ENCODE results near the gene PIM3.

Gene PIM3

DNA sequence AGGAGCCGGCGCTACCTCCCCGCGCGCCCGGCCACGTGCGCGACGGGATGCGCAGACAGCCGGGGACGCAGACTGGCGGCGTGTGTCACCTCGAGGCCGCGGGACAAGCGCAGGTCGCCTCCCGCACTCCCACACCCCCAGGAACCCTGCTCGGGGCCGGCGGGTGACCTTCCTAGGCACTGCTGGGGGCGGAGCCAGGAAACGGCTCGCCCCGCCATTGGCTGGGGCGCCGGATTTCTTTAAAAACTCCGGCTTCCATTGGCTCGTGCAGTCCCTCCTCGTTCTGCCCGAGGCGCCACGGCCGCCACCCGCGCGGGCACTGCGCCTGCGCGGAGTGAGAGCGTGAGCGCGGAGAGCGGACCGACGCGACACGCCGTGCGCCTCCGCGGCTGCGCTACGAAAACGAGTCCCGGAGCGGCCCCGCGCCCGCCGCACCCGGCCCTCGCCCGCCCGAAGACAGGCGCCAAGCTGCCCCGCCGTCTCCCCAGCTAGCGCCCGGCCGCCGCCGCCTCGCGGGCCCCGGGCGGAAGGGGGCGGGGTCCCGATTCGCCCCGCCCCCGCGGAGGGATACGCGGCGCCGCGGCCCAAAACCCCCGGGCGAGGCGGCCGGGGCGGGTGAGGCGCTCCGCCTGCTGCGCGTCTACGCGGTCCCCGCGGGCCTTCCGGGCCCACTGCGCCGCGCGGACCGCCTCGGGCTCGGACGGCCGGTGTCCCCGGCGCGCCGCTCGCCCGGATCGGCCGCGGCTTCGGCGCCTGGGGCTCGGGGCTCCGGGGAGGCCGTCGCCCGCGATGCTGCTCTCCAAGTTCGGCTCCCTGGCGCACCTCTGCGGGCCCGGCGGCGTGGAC is at the start of gene PIM3:
Gene PIM3 (plus strand): TSS at position 614 of the 846 bp plus-strand sequence. CDS start 176 bp downstream, at position 790.
- Histone ChIP-seq H2AFZ (ENCODE audit: low read length) (peak within 1 kb of the TSS; percentile 88), H3K27ac (ENCODE audit: low read length) (peak within 1 kb of the TSS; percentile 64; the same call in 1 of the 2 replicates), H3K9me3 (replicated peaks; ENCODE audit: insufficient read depth, low read length) (no peaks in the 10 kb centered on the region), H3K4me2 (ENCODE audit: low read depth, low read length) (peak within 1 kb of the TSS; percentile 96), H3K27me3 (replicated peaks; ENCODE audit: insufficient read depth, low read length) (no peaks in the 10 kb centered on the region), H3K4me3 (ENCODE audit: low read length) (peak within 1 kb of the TSS; percentile 94), H3K9me2 (replicated peaks; ENCODE audit: insufficient read depth, low read length) (no peaks in the 10 kb centered on the region), H3K9ac (ENCODE audit: low read length) (peak within 1 kb of the TSS; percentile 79), H3K36me3 (replicated peaks; ENCODE audit: insufficient read depth, low read length) (0 out of 2 replicates have a peak, but pooled peaks cover 6% of the 10 kb centered on the region), H3K4me1 (ENCODE audit: low read length) (0 out of 2 replicates have a peak, but pooled peaks cover 9% of the 10 kb centered on the region), H4K20me1 (ENCODE audit: insufficient read depth, low read length) (no peaks in the 10 kb centered on the region), H3F3A (ENCODE audit: insufficient read depth, low read length) (no peaks in the 10 kb centered on the region), H3K79me2 (ENCODE audit: low read length) (peaks cover 32% of the 10 kb centered on the region)
- TF ChIP-seq EZH2 (optimal IDR thresholded peaks at IDR 0.05; ENCODE audit: low read depth, low read length) = no peak
- no peak for TF ChIP-seq EZH2phosphoT487 (IDR thresholded peaks at IDR 0.05; ENCODE audit: low read length)
- TF ChIP-seq, protein P1, sequence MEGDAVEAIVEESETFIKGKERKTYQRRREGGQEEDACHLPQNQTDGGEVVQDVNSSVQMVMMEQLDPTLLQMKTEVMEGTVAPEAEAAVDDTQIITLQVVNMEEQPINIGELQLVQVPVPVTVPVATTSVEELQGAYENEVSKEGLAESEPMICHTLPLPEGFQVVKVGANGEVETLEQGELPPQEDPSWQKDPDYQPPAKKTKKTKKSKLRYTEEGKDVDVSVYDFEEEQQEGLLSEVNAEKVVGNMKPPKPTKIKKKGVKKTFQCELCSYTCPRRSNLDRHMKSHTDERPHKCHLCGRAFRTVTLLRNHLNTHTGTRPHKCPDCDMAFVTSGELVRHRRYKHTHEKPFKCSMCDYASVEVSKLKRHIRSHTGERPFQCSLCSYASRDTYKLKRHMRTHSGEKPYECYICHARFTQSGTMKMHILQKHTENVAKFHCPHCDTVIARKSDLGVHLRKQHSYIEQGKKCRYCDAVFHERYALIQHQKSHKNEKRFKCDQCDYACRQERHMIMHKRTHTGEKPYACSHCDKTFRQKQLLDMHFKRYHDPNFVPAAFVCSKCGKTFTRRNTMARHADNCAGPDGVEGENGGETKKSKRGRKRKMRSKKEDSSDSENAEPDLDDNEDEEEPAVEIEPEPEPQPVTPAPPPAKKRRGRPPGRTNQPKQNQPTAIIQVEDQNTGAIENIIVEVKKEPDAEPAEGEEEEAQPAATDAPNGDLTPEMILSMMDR (IDR thresholded peaks at IDR 0.05; ENCODE audit: low read length) = no peak
- DNase-seq = peak; percentile 97

DNA sequence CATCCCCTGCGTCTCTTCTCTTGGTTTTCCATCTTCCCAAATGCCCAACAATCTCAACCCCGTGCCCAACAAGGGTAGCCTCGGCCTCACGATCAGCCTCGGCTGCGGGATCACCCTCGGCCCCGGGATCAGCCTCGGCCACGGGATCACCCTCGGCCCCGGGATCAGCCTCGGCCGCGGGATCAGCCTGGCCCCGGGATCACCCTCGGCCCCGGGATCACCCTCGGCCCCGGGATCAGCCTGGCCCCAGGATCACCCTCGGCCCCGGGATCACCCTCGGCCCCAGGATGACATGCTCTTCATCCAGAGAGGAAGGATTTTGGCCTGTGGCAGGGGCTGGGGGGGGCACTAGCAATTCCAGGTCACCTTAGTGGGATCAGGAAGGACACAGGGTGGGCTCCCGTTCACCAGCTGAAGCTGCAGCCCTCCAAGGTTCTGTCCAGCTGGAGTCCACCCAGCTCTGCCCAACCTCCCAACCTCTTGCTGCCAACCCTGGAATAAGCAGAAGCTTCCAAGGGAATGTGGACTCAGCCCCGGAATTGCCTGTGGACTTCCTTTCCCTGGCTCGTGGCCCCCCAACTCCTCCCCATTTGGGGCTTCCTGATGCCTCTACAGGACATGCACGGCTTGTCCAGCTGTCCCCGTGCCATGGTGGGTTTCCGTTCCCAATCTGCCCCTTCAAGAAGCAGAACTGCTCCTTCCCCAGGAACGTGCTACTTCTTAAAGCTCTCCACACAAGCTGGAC is 48.5 kb upstream of the PIM3 start:
- Histone ChIP-seq H3K4me1 (ENCODE audit: low read length) (no peaks in the 10 kb centered on the region), H3K79me2 (ENCODE audit: low read length) (peaks cover 4% of the 10 kb centered on the region), H3F3A (ENCODE audit: insufficient read depth, low read length) (no peaks in the 10 kb centered on the region), H4K20me1 (ENCODE audit: insufficient read depth, low read length) (no peaks in the 10 kb centered on the region), H3K9ac (ENCODE audit: low read length) (no peak overlapping the region), H2AFZ (ENCODE audit: low read length) (no peak overlapping the region), H3K27ac (ENCODE audit: low read length) (no peak overlapping the region), H3K27me3 (replicated peaks; ENCODE audit: insufficient read depth, low read length) (no peaks in the 10 kb centered on the region), H3K9me3 (replicated peaks; ENCODE audit: insufficient read depth, low read length) (no peaks in the 10 kb centered on the region), H3K4me3 (ENCODE audit: low read length) (no peak overlapping the region), H3K4me2 (ENCODE audit: low read depth, low read length) (no peak overlapping the region), H3K36me3 (replicated peaks; ENCODE audit: insufficient read depth, low read length) (no peaks in the 10 kb centered on the region), H3K9me2 (replicated peaks; ENCODE audit: insufficient read depth, low read length) (no peaks in the 10 kb centered on the region)
- TF ChIP-seq EZH2 (optimal IDR thresholded peaks at IDR 0.05; ENCODE audit: low read depth, low read length) (no peak), EZH2phosphoT487 (IDR thresholded peaks at IDR 0.05; ENCODE audit: low read length) (no peak)
- no peak for DNase-seq

DNA sequence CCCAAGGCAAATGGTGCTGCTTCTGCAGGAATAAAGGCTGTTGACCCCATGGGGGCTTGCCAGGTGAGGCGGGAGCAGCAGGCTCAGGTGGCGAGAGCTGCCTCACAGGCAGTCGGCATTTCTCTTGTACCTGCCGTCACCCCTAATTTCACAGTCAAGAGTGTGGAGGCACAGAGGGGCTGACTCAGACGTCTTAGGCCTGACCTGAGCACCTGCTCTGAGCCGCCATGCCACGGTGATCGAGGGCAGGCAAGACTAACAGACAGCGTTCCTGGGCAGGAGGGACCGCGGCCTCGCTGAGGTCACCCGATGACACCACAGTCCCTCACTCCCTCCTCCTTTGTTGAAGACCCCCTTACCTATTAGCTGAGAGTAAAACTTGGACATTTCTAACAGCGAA is 47.5 kb upstream of the PIM3 start:
- no peak for TF ChIP-seq EZH2 (optimal IDR thresholded peaks at IDR 0.05; ENCODE audit: low read depth, low read length)
- TF ChIP-seq, protein P1 (IDR thresholded peaks at IDR 0.05; ENCODE audit: low read length) = no peak
- TF ChIP-seq EZH2phosphoT487 (IDR thresholded peaks at IDR 0.05; ENCODE audit: low read length) = no peak
- H2AFZ ChIP-seq (ENCODE audit: low read length) = no peak overlapping the region
- no peak overlapping the region for H3K27ac ChIP-seq (ENCODE audit: low read length)
- H3K9me3 ChIP-seq (replicated peaks; ENCODE audit: insufficient read depth, low read length) = no peaks in the 10 kb centered on the region
- H3K36me3 ChIP-seq (replicated peaks; ENCODE audit: insufficient read depth, low read length) = no peaks in the 10 kb centered on the region
- no peak overlapping the region for H3K4me2 ChIP-seq (ENCODE audit: low read depth, low read length)
- H3K79me2 ChIP-seq (ENCODE audit: low read length) = peaks cover 11% of the 10 kb centered on the region
- H3K27me3 ChIP-seq (replicated peaks; ENCODE audit: insufficient read depth, low read length) = no peaks in the 10 kb centered on the region
- no peaks in the 10 kb centered on the region for H3K4me1 ChIP-seq (ENCODE audit: low read length)
- no peaks in the 10 kb centered on the region for H3F3A ChIP-seq (ENCODE audit: insufficient read depth, low read length)
- no peaks in the 10 kb centered on the region for H4K20me1 ChIP-seq (ENCODE audit: insufficient read depth, low read length)
- H3K9me2 ChIP-seq (replicated peaks; ENCODE audit: insufficient read depth, low read length) = no peaks in the 10 kb centered on the region
- no peak for DNase-seq
- H3K9ac ChIP-seq (ENCODE audit: low read length) = no peak overlapping the region
- no peak overlapping the region for H3K4me3 ChIP-seq (ENCODE audit: low read length)

Measured in MM.1S (cell line).